Transverse colon (tissue), 4 donors: Measurements from ENCODE around the gene PPP1R12B. TPM values are rescaled to one million over a fixed set of nuclear protein-coding genes. Genes with fewer than 3 reads are reported as not detected.
A peak's percentile ranks its signal among the peaks of the same experiment; 100 is the strongest.

ENCODE experiments used
- DNase-seq: peaks from one replicate; pipeline ENCODE4 v3.0.0-alpha.2; 2019
- H3K27ac ChIP-seq, 4 donors: fragments of 200-600 bp; sonication (generic); 2 replicates each; pipeline ENCODE4 v1.5.1; 2016 to 2018; ENCODE audit warnings: inconsistent platforms in 4 of 4
- H3K27me3 ChIP-seq: fragments of 200-600 bp; sonication (generic); 2 replicates; pipeline ENCODE4 v1.5.1; 2017; ENCODE audit warnings: inconsistent platforms
- H3K36me3 ChIP-seq, 4 donors: fragments of 200-600 bp; sonication (generic); 2 replicates each; pipeline ENCODE4 v1.5.1; 2017 to 2019; ENCODE audit warnings: inconsistent platforms in 4 of 4
- H3K4me1 ChIP-seq, 4 donors: fragments of 200-600 bp; sonication (generic); 2 replicates each; pipeline ENCODE4 v1.5.1; 2017 to 2020; ENCODE audit warnings: inconsistent platforms in 4 of 4
- H3K4me3 ChIP-seq, 4 donors: fragments of 200-600 bp; sonication (generic); 1 replicate in 1 of 4; 2 replicates in 3 of 4; pipeline versions ENCODE4 v1.5.1 to v1.6.1; 2017 to 2019; ENCODE audit warnings: inconsistent platforms in 4 of 4
- H3K9me3 ChIP-seq, 2 donors: fragments of 200-600 bp; sonication (generic); 2 replicates each; pipeline ENCODE4 v1.5.1; 2017 to 2019; ENCODE audit warnings: inconsistent platforms in 2 of 2
- CTCF ChIP-seq, 5 experiments: fragments of 200-600 bp in 3 of 5; fragments of 450-650 bp in 2 of 5; sonication (generic) in 3 of 5; IDR thresholded peaks; 1 replicate in 2 of 5; 2 replicates in 3 of 5; pipeline ENCODE4 v1.5.1; 2016 to 2017; ENCODE audit warnings: antibody characterized with exemption in 5 of 5, inconsistent platforms in 3 of 5, mild to moderate bottlenecking in 2 of 5, moderate library complexity in 1 of 5
- EP300 ChIP-seq: sonication (generic); formaldehyde crosslinking; IDR thresholded peaks from one replicate; pipeline ENCODE4 v1.6.1; 2017; ENCODE audit warnings: antibody characterized with exemption, low read depth
- POLR2A ChIP-seq: fragments of 450-650 bp; IDR thresholded peaks from one replicate; pipeline ENCODE4 v1.6.1; 2016; ENCODE audit warnings: antibody characterized with exemption, mild to moderate bottlenecking, moderate library complexity
- POLR2AphosphoS5 ChIP-seq, 3 donors: sonication (generic); formaldehyde crosslinking; IDR thresholded peaks; one replicate each; pipeline ENCODE4 v1.6.1; 2016; ENCODE audit warnings: antibody characterized with exemption in 3 of 3
- WGBS, 2 donors: methylation state at CpG; one replicate each; pipeline ENCODE4 v1.1.5; 2018; ENCODE audit warnings: low coverage in 1 of 2; 5-methylcytosine and 5-hydroxymethylcytosine counted together
- in situ Hi-C, 4 donors: fragments of 200-750 bp; cut with MboI; loops; one replicate each; pipeline versions ENCODE4 v1.15.0 to v1.15.1; 2017; ENCODE audit warnings: low sequenced_read_pairs in 3 of 4, low pct_ligation_motif_present in 1 of 4, low pct_unique_long_range_greater_than_20kb in 1 of 4
- intact Hi-C: fragments of 100-400 bp; cut with DNase I; formaldehyde crosslinking; loops from one replicate; pipeline ENCODE4 v1.15.1; 2023; ENCODE audit warnings: low total_unique reads
- total RNA-seq, 4 donors: library from RNA; depleted of rRNA; stranded (reverse); fragments of >200 nt; gene quantifications; one replicate each; pipeline ENCODE4 v1.1.0, GENCODE V29; 2016

Gene PPP1R12B
- total RNA-seq, 4 donors from 2014 or later = 92.7 to 254 (median 137) TPM

- no peak overlapping the region for H3K4me3 ChIP-seq
- H3K4me1 ChIP-seq = peaks cover 8 to 46% (median 19%) of the 10 kb centered on the region in 4 donors
- no peaks in the 10 kb centered on the region for H3K27me3 ChIP-seq
- intact Hi-C loops (no loop called here), in situ Hi-C loops (no loop called here)
- H3K36me3 ChIP-seq = peaks cover 0 to 8% (median under 1%) of the 10 kb centered on the region in 4 donors
- WGBS, 2 donors = 88% methylated on average over 4 of the region's 4 CpGs; no CpG with 5 or more reads in 1 of the 2 donors
- no peaks in the 10 kb centered on the region for H3K9me3 ChIP-seq
- no peak for DNase-seq
- H3K27ac ChIP-seq = peak overlapping the region; percentile 75 to 87 (median 82)
- TF ChIP-seq POLR2A (no peak), CTCF (IDR thresholded peaks at IDR 0.05) (no peak), POLR2AphosphoS5 (IDR thresholded peaks at IDR 0.05) (no peak), EP300 (no peak)
Measured at GRCh38 chr1:202588503-202589189, 240.1 kb downstream of the PPP1R12B start.

- TF ChIP-seq CTCF (IDR thresholded peaks at IDR 0.05) (peak in 1 of 5 experiments; percentile 14), EP300 (peak; percentile 73), POLR2AphosphoS5 (IDR thresholded peaks at IDR 0.05) (peak; percentile 82 to 94 (median 90)), POLR2A (no peak)
- Histone ChIP-seq H3K4me3 (no peak overlapping the region), H3K9me3 (no peaks in the 10 kb centered on the region), H3K4me1 (peaks cover 8 to 46% (median 19%) of the 10 kb centered on the region in 4 donors), H3K36me3 (peaks cover 0 to 3% (median 0%) of the 10 kb centered on the region in 4 donors), H3K27ac (peak overlapping the region; percentile 75 to 87 (median 82)), H3K27me3 (no peaks in the 10 kb centered on the region)
- 69 to 100% methylated on average over 1 to 8 of the region's 8 CpGs for WGBS, 2 donors
- DNase-seq = peak; percentile 73
- in situ Hi-C loops (no loop called here), intact Hi-C loops (no loop called here)
Measured at GRCh38 chr1:202589190-202589930, 240.9 kb downstream of the PPP1R12B start.

GRCh38 chr1:202590126-202590525, 241.6 kb downstream of the PPP1R12B start:
- in situ Hi-C loops = no loop called here
- no peak overlapping the region for H3K4me3 ChIP-seq
- intact Hi-C loops = no loop called here
- H3K27ac ChIP-seq = peak overlapping the region; percentile 75 to 87 (median 82)
- no peaks in the 10 kb centered on the region for H3K36me3 ChIP-seq
- no peak for TF ChIP-seq CTCF (IDR thresholded peaks at IDR 0.05)
- TF ChIP-seq POLR2AphosphoS5 (IDR thresholded peaks at IDR 0.05) = no peak
- no peak for TF ChIP-seq EP300
- no peak for TF ChIP-seq POLR2A
- no peaks in the 10 kb centered on the region for H3K9me3 ChIP-seq
- peaks cover 8 to 45% (median 17%) of the 10 kb centered on the region in 4 donors for H3K4me1 ChIP-seq
- DNase-seq = no peak
- no peaks in the 10 kb centered on the region for H3K27me3 ChIP-seq
- WGBS, 2 donors = 88% methylated on average over 4 of the region's 4 CpGs; no CpG with 5 or more reads in 1 of the 2 donors

- intact Hi-C loops (no loop called here), in situ Hi-C loops (no loop called here)
- peaks cover 8 to 36% (median 16%) of the 10 kb centered on the region in 4 donors for H3K4me1 ChIP-seq
- no peaks in the 10 kb centered on the region for H3K27me3 ChIP-seq
- H3K9me3 ChIP-seq = no peaks in the 10 kb centered on the region
- TF ChIP-seq POLR2AphosphoS5 (IDR thresholded peaks at IDR 0.05) = no peak
- no peak for TF ChIP-seq POLR2A
- no peak for TF ChIP-seq CTCF (IDR thresholded peaks at IDR 0.05)
- no peak for TF ChIP-seq EP300
- H3K36me3 ChIP-seq = no peaks in the 10 kb centered on the region
- no peak overlapping the region for H3K4me3 ChIP-seq
- WGBS, 2 donors = 80 to 92% methylated on average over 2 to 5 of the region's 5 CpGs
- peak overlapping the region; percentile 75 to 87 (median 82) for H3K27ac ChIP-seq
- no peak for DNase-seq
Measured at GRCh38 chr1:202590975-202591411, 242.5 kb downstream of the PPP1R12B start.
